A172 (cell line): ENCODE measurements around the gene P4HA1. TPM values are rescaled to one million over a fixed set of nuclear protein-coding genes. Genes with fewer than 3 reads are reported as not detected.
A peak's percentile ranks its signal among the peaks of the same experiment; 100 is the strongest.

Experiments used
- DNase-seq: peaks from one replicate; pipeline ENCODE4 v3.0.0-alpha.2; 2015; ENCODE audit warnings: low spot score
- total RNA-seq: library from RNA; depleted of rRNA; stranded (reverse); fragments of >200 nt; shearing (Covaris generic); gene quantifications from 2 replicates; pipeline ENCODE4 v1.2.3, GENCODE V29; 2014

P4HA1 gene
- total RNA-seq, 1 experiment from 2014 or later, result 87.7 TPM

GRCh38 chr10:73094986-73095480 is 1.6 kb downstream of the P4HA1 start:
- no peak for DNase-seq

- DNase-seq, result no peak
Measured at GRCh38 chr10:73093922-73094850, 2.5 kb downstream of the P4HA1 start.

- DNase-seq, result no peak
Measured at GRCh38 chr10:73092830-73093229, 3.8 kb downstream of the P4HA1 start.

GRCh38 chr10:73088304-73088703 is 8.4 kb downstream of the P4HA1 start:
- DNase-seq, result no peak

- DNase-seq, result no peak
Measured at GRCh38 chr10:73086816-73087215, 9.8 kb downstream of the P4HA1 start.

- DNase-seq, result no peak
Measured at GRCh38 chr10:73084209-73084608, 12.5 kb downstream of the P4HA1 start.

- no peak for DNase-seq
Measured at GRCh38 chr10:73083221-73083620, 13.4 kb downstream of the P4HA1 start.

- DNase-seq, result no peak
Measured at GRCh38 chr10:73079779-73080541, 16.7 kb downstream of the P4HA1 start.

- DNase-seq, result peak; percentile 40
Measured at GRCh38 chr10:73076360-73077183, 20.1 kb downstream of the P4HA1 start.

GRCh38 chr10:73075829-73076228 is 20.8 kb downstream of the P4HA1 start:
- DNase-seq, result no peak

- no peak for DNase-seq
Measured at GRCh38 chr10:73073627-73074026, 23.0 kb downstream of the P4HA1 start.

GRCh38 chr10:73065441-73065840 is 31.2 kb downstream of the P4HA1 start:
- no peak for DNase-seq

GRCh38 chr10:73061743-73062142 is 34.9 kb downstream of the P4HA1 start:
- DNase-seq, result no peak

- peak; percentile 60 for DNase-seq
Measured at GRCh38 chr10:73060738-73061635, 35.7 kb downstream of the P4HA1 start.

GRCh38 chr10:73060173-73060572 is 36.5 kb downstream of the P4HA1 start:
- no peak for DNase-seq

- DNase-seq, result no peak
Measured at GRCh38 chr10:73058057-73058591, 38.5 kb downstream of the P4HA1 start.

- DNase-seq, result no peak
Measured at GRCh38 chr10:73054286-73054685, 42.4 kb downstream of the P4HA1 start.

GRCh38 chr10:73053275-73053674 is 43.4 kb downstream of the P4HA1 start:
- no peak for DNase-seq

GRCh38 chr10:73044378-73045285 is 52.0 kb downstream of the P4HA1 start:
- DNase-seq, result peak; percentile 83
